Mesenchymal stem cell (in vitro differentiated cells and primary cell): Measurements from ENCODE around the gene GATM.

ENCODE experiments used
- DNase-seq: peaks from one replicate; pipeline ENCODE4 v3.0.0-alpha.2; 2013
- H2AFZ ChIP-seq: one replicate; pipeline ENCODE4 v1.6.1; 2013; ENCODE audit warnings: low read depth, mild to moderate bottlenecking, control low read depth, inconsistent platforms, low read length, moderate library complexity
- H2AK5ac ChIP-seq: 2 replicates; pipeline ENCODE4 v1.6.1; 2013; ENCODE audit warnings: low read length, moderate library complexity, mild to moderate bottlenecking, inconsistent platforms; ENCODE audit not compliant: severe bottlenecking
- H2BK120ac ChIP-seq: one replicate; pipeline ENCODE4 v1.6.1; 2013; ENCODE audit warnings: low read depth, mild to moderate bottlenecking, inconsistent platforms, low read length, moderate library complexity
- H2BK12ac ChIP-seq, 2 experiments: one replicate each; pipeline ENCODE4 v1.6.1; 2013; ENCODE audit warnings: inconsistent platforms in 2 of 2, low read length in 2 of 2, mild to moderate bottlenecking in 2 of 2, moderate library complexity in 2 of 2, control low read depth in 1 of 2
- H2BK15ac ChIP-seq: one replicate; pipeline ENCODE4 v1.6.1; 2013; ENCODE audit warnings: mild to moderate bottlenecking, low read depth, inconsistent platforms; ENCODE audit not compliant: poor library complexity, severe bottlenecking
- H2BK5ac ChIP-seq: 2 replicates; pipeline ENCODE4 v1.6.1; 2013; ENCODE audit warnings: low read depth, mild to moderate bottlenecking, low read length, control low read depth, inconsistent platforms; ENCODE audit not compliant: poor library complexity, severe bottlenecking
- H3K14ac ChIP-seq, 2 experiments: one replicate each; pipeline ENCODE4 v1.6.1; 2013; ENCODE audit warnings: inconsistent platforms in 2 of 2, low read length in 2 of 2, control low read depth in 1 of 2, mild to moderate bottlenecking in 1 of 2, moderate library complexity in 1 of 2
- H3K18ac ChIP-seq, 2 experiments: one replicate each; pipeline ENCODE4 v1.6.1; 2013; ENCODE audit warnings: inconsistent platforms in 2 of 2, low read length in 2 of 2, control low read depth in 1 of 2, low read depth in 1 of 2, mild to moderate bottlenecking in 1 of 2
- H3K23ac ChIP-seq, 2 experiments: one replicate each; pipeline ENCODE4 v1.6.1; 2013; ENCODE audit warnings: inconsistent platforms in 2 of 2, low read length in 2 of 2, mild to moderate bottlenecking in 2 of 2, moderate library complexity in 2 of 2, control low read depth in 1 of 2
- H3K27ac ChIP-seq: 2 replicates; pipeline ENCODE4 v1.5.1; 2013; ENCODE audit warnings: mild to moderate bottlenecking, moderate library complexity, low read length, control low read depth, inconsistent platforms; ENCODE audit not compliant: poor library complexity, severe bottlenecking
- H3K27me3 ChIP-seq, 2 experiments: 2 replicates each; pipeline versions ENCODE4 v1.6.1 to v1.7.0; 2013; ENCODE audit warnings: low read length in 2 of 2, mild to moderate bottlenecking in 2 of 2, moderate library complexity in 2 of 2, control low read depth in 1 of 2, inconsistent platforms in 1 of 2; ENCODE audit not compliant: control insufficient read depth in 1 of 2, insufficient read depth in 1 of 2
- H3K36me3 ChIP-seq, 2 experiments: 2 replicates each; pipeline versions ENCODE4 v1.6.1 to v1.7.0; 2013; ENCODE audit warnings: low read length in 2 of 2, control low read depth in 1 of 2, inconsistent platforms in 1 of 2, low read depth in 1 of 2, mild to moderate bottlenecking in 1 of 2; ENCODE audit not compliant: insufficient read depth in 2 of 2, control insufficient read depth in 1 of 2
- H3K4ac ChIP-seq, 2 experiments: one replicate each; pipeline ENCODE4 v1.6.1; 2013; ENCODE audit warnings: inconsistent platforms in 2 of 2, low read length in 2 of 2, mild to moderate bottlenecking in 2 of 2, moderate library complexity in 2 of 2, control low read depth in 1 of 2, low read depth in 1 of 2
- H3K4me1 ChIP-seq: 2 replicates; pipeline ENCODE4 v1.6.1; 2013; ENCODE audit warnings: low read depth, low read length, control low read depth; ENCODE audit not compliant: control insufficient read depth, insufficient read depth
- H3K4me2 ChIP-seq: 2 replicates; pipeline ENCODE4 v1.6.1; 2013; ENCODE audit warnings: low read length, mild to moderate bottlenecking, inconsistent platforms; ENCODE audit not compliant: poor library complexity, severe bottlenecking
- H3K4me3 ChIP-seq, 2 experiments: 2 replicates each; pipeline versions ENCODE4 v1.5.1 to v1.7.0; 2013; ENCODE audit warnings: low read length in 2 of 2, mild to moderate bottlenecking in 2 of 2, control low read depth in 1 of 2, low read depth in 1 of 2; ENCODE audit not compliant: insufficient read depth in 1 of 2
- H3K79me1 ChIP-seq: replicated peaks from 2 replicates; pipeline ENCODE4 v1.6.1; 2013; ENCODE audit warnings: mild to moderate bottlenecking, control low read depth, low read length, inconsistent platforms; ENCODE audit not compliant: poor library complexity, severe bottlenecking
- H3K9ac ChIP-seq: 2 replicates; pipeline ENCODE4 v1.7.0; 2013; ENCODE audit warnings: mild to moderate bottlenecking, low read length, moderate library complexity
- H3K9me3 ChIP-seq: 2 replicates; pipeline ENCODE4 v1.7.0; 2013; ENCODE audit warnings: mild to moderate bottlenecking, low read length; ENCODE audit not compliant: control insufficient read depth
- H4K8ac ChIP-seq: one replicate; pipeline ENCODE4 v1.6.1; 2013; ENCODE audit warnings: inconsistent platforms, mild to moderate bottlenecking, low read length, moderate library complexity
- H4K91ac ChIP-seq: one replicate; pipeline ENCODE4 v1.6.1; 2013; ENCODE audit warnings: mild to moderate bottlenecking, low read length, inconsistent platforms
- WGBS: methylation state at CpG from one replicate; pipeline ENCODE4 v1.1.7; 2013; ENCODE audit warnings: mixed read lengths; 5-methylcytosine and 5-hydroxymethylcytosine counted together

The GATM gene

GRCh38 chr15:45333550-45333949 is 44.8 kb downstream of the GATM start:
- no peak overlapping the region for H2BK120ac ChIP-seq
- 29% methylated on average over 2 of the region's 3 CpGs for WGBS
- H3K36me3 ChIP-seq = no peaks in the 10 kb centered on the region
- no peak overlapping the region for H3K23ac ChIP-seq
- H3K4me2 ChIP-seq = no peak overlapping the region
- no peak overlapping the region for H3K9ac ChIP-seq
- no peak overlapping the region for H2BK5ac ChIP-seq
- no peak overlapping the region for H3K4ac ChIP-seq
- H4K8ac ChIP-seq = no peak overlapping the region
- H2BK15ac ChIP-seq = no peak overlapping the region
- H2AK5ac ChIP-seq = no peak overlapping the region
- no peaks in the 10 kb centered on the region for H3K79me1 ChIP-seq
- H3K4me1 ChIP-seq = no peaks in the 10 kb centered on the region
- no peak overlapping the region for H3K4me3 ChIP-seq
- no peak overlapping the region for H2BK12ac ChIP-seq
- H3K27me3 ChIP-seq = peaks cover 8 to 15% of the 10 kb centered on the region in 2 experiments
- no peak overlapping the region for H3K27ac ChIP-seq
- no peak overlapping the region for H3K18ac ChIP-seq
- no peak overlapping the region for H4K91ac ChIP-seq
- no peak overlapping the region for H3K14ac ChIP-seq
- H3K9me3 ChIP-seq = no peaks in the 10 kb centered on the region
- DNase-seq = peak; percentile 60
- no peak overlapping the region for H2AFZ ChIP-seq

GRCh38 chr15:45332694-45333093 is 45.6 kb downstream of the GATM start:
- no peak overlapping the region for H3K9ac ChIP-seq
- H3K4ac ChIP-seq = no peak overlapping the region
- no peak overlapping the region for H3K27ac ChIP-seq
- H2AFZ ChIP-seq = no peak overlapping the region
- no peak overlapping the region for H3K23ac ChIP-seq
- no peak overlapping the region for H2BK5ac ChIP-seq
- no peak overlapping the region for H3K14ac ChIP-seq
- H3K4me3 ChIP-seq = no peak overlapping the region
- no peak overlapping the region for H3K18ac ChIP-seq
- H3K27me3 ChIP-seq = peaks cover 8 to 15% of the 10 kb centered on the region in 2 experiments
- no peaks in the 10 kb centered on the region for H3K9me3 ChIP-seq
- DNase-seq = no peak
- no peaks in the 10 kb centered on the region for H3K4me1 ChIP-seq
- H2BK15ac ChIP-seq = no peak overlapping the region
- H3K4me2 ChIP-seq = no peak overlapping the region
- no peak overlapping the region for H2BK12ac ChIP-seq
- no peak overlapping the region for H2BK120ac ChIP-seq
- no peaks in the 10 kb centered on the region for H3K79me1 ChIP-seq
- H4K8ac ChIP-seq = no peak overlapping the region
- no peak overlapping the region for H4K91ac ChIP-seq
- WGBS = 95% methylated on average over 6 of the region's 12 CpGs
- no peaks in the 10 kb centered on the region for H3K36me3 ChIP-seq
- H2AK5ac ChIP-seq = no peak overlapping the region

- Histone ChIP-seq H3K79me1 (no peaks in the 10 kb centered on the region), H2BK15ac (no peak overlapping the region), H2AK5ac (no peak overlapping the region), H4K8ac (no peak overlapping the region), H2BK12ac (no peak overlapping the region), H2AFZ (no peak overlapping the region), H3K9ac (peak overlapping the region; percentile 77), H2BK5ac (no peak overlapping the region), H3K36me3 (no peaks in the 10 kb centered on the region), H3K27ac (no peak overlapping the region), H3K14ac (no peak overlapping the region), H3K4me3 (no peak overlapping the region), H4K91ac (no peak overlapping the region), H3K23ac (no peak overlapping the region), H3K4me1 (no peaks in the 10 kb centered on the region), H3K27me3 (peaks cover 8 to 19% of the 10 kb centered on the region in 2 experiments), H3K18ac (no peak overlapping the region), H2BK120ac (no peak overlapping the region), H3K4me2 (no peak overlapping the region), H3K9me3 (no peaks in the 10 kb centered on the region), H3K4ac (no peak overlapping the region)
- DNase-seq = no peak
- WGBS = 23% methylated on average over 3 of the region's 4 CpGs
Measured at GRCh38 chr15:45331972-45332371, 46.4 kb downstream of the GATM start.

- 79% methylated on average over 2 of the region's 2 CpGs for whole genome bisulfite sequencing
- Histone ChIP-seq H4K91ac (no peak overlapping the region), H3K79me1 (no peaks in the 10 kb centered on the region), H2AK5ac (no peak overlapping the region), H2BK12ac (no peak overlapping the region), H4K8ac (no peak overlapping the region), H3K9ac (no peak overlapping the region), H3K23ac (no peak overlapping the region), H3K36me3 (no peaks in the 10 kb centered on the region), H2BK120ac (no peak overlapping the region), H3K14ac (no peak overlapping the region), H3K27me3 (peaks cover 14 to 32% of the 10 kb centered on the region in 2 experiments), H2BK5ac (no peak overlapping the region), H3K9me3 (no peaks in the 10 kb centered on the region), H3K4me1 (no peaks in the 10 kb centered on the region), H3K4ac (no peak overlapping the region), H3K4me3 (no peak overlapping the region), H2BK15ac (no peak overlapping the region), H3K4me2 (no peak overlapping the region), H2AFZ (no peak overlapping the region), H3K27ac (no peak overlapping the region), H3K18ac (no peak overlapping the region)
- DNase-seq = no peak
Measured at GRCh38 chr15:45328663-45329062, 49.7 kb downstream of the GATM start.
